ENCODE results near the gene ZBTB22. TPM values are rescaled to one million over a fixed set of nuclear protein-coding genes. Genes with fewer than 3 reads are reported as not detected.

Gene ZBTB22
- total RNA-seq, 1 donor from 2014 or later = 5.7 TPM

DNA sequence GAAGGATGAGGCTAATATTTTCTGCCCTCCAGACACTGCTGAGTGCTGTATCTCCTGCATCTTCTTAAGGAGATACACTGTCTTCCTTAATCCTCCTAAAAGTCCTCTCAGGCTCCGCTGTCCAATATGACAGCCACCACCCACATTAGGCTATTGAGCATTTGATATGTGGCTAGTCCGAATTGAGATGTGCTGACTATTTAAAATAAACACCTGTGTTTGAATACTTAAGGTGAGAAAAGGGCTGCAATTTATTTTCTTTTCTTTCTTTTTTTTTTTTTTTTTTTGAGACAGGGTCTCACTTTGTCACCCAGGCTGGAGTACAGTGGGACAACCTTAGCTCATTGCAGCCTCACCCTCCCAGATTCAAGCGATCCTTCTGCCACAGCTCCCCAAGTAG is 15.7 kb downstream of the ZBTB22 start:
- Mint-ChIP-seq H3K36me3 (peaks cover 9% of the 10 kb centered on the region), H3K27ac (no peak overlapping the region), H3K4me3 (peak overlapping the region; percentile 50), H3K4me1 (peaks cover 25% of the 10 kb centered on the region), H3K27me3 (ENCODE audit: insufficient read depth, low read depth) (peaks cover 5% of the 10 kb centered on the region), H3K9me3 (no peaks in the 10 kb centered on the region)
- Histone ChIP-seq H3K9ac (no peak overlapping the region), H3K36me3 (no peaks in the 10 kb centered on the region), H3K4me3 (no peak overlapping the region), H4K20me1 (ENCODE audit: low read depth) (peaks cover 30% of the 10 kb centered on the region), H3K4me1 (peaks cover 5% of the 10 kb centered on the region), H3K27ac (no peak overlapping the region), H3F3A (ENCODE audit: low read depth) (peaks cover 33% of the 10 kb centered on the region), H3K4me2 (no peak overlapping the region), H2AFZ (replicated peaks) (no peak overlapping the region), H3K9me3 (ENCODE audit: low read depth) (no peaks in the 10 kb centered on the region), H3K79me2 (ENCODE audit: low read depth) (peaks cover 39% of the 10 kb centered on the region), H3K27me3 (no peaks in the 10 kb centered on the region)
- no peak for DNase-seq (ENCODE audit: low spot score)
- TF ChIP-seq EZH2 (IDR thresholded peaks at IDR 0.05) (no peak), EZH2phosphoT487 (IDR thresholded peaks at IDR 0.05) (no peak)
- TF ChIP-seq, protein P1, sequence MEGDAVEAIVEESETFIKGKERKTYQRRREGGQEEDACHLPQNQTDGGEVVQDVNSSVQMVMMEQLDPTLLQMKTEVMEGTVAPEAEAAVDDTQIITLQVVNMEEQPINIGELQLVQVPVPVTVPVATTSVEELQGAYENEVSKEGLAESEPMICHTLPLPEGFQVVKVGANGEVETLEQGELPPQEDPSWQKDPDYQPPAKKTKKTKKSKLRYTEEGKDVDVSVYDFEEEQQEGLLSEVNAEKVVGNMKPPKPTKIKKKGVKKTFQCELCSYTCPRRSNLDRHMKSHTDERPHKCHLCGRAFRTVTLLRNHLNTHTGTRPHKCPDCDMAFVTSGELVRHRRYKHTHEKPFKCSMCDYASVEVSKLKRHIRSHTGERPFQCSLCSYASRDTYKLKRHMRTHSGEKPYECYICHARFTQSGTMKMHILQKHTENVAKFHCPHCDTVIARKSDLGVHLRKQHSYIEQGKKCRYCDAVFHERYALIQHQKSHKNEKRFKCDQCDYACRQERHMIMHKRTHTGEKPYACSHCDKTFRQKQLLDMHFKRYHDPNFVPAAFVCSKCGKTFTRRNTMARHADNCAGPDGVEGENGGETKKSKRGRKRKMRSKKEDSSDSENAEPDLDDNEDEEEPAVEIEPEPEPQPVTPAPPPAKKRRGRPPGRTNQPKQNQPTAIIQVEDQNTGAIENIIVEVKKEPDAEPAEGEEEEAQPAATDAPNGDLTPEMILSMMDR (IDR thresholded peaks at IDR 0.05) = no peak

DNA sequence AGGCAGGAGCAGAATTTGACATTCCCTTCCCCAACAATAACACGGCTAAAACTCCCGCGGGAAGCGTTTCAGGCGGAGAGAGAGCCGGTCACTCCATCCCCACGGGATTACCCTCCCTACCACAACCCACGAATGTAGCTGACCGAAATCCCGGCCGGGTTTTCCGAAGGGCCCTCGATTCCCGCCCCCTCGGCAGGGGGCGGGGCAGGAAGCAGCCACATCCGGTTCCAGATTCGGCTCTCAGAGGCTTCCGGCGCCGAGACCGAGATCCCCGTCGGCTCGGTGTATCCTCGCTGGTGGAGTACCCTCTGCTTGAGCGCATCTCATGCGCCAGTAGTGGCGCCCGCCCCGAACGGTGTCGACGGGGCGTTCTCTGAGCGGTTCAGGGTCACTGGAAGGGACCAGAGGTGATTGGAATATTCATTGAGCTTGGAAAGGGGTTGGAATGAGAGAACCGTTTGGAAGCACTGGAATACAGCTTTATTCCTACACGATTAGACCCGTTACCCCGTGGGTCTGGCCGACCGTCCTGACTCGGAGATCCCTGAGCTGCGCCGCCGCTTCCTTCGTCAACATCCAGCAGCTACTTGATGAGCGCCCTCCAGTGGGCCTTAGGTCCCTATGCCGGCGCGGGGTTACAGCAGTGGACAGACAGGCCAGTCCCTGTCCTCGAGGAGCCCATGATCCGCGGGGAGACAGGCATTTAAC is 18.2 kb downstream of the ZBTB22 start:
- Histone ChIP-seq H3K9ac (peak overlapping the region; percentile 68), H3K4me3 (peak overlapping the region; percentile 90), H2AFZ (replicated peaks) (peak overlapping the region; percentile 84), H3K27me3 (no peaks in the 10 kb centered on the region), H3K79me2 (ENCODE audit: low read depth) (peaks cover 39% of the 10 kb centered on the region), H3K27ac (peak overlapping the region; percentile 95), H4K20me1 (ENCODE audit: low read depth) (peaks cover 29% of the 10 kb centered on the region), H3K4me2 (peak overlapping the region; percentile 86), H3K9me3 (ENCODE audit: low read depth) (no peaks in the 10 kb centered on the region), H3K4me1 (peaks cover 5% of the 10 kb centered on the region), H3K36me3 (no peaks in the 10 kb centered on the region), H3F3A (ENCODE audit: low read depth) (peaks cover 33% of the 10 kb centered on the region)
- Mint-ChIP-seq H3K9me3 (no peaks in the 10 kb centered on the region), H3K4me1 (peaks cover 29% of the 10 kb centered on the region), H3K27ac (peak overlapping the region; percentile 98), H3K36me3 (peaks cover 9% of the 10 kb centered on the region), H3K27me3 (ENCODE audit: insufficient read depth, low read depth) (peaks cover 5% of the 10 kb centered on the region), H3K4me3 (peak overlapping the region; percentile 99)
- TF ChIP-seq EZH2 (IDR thresholded peaks at IDR 0.05) (no peak), EZH2phosphoT487 (IDR thresholded peaks at IDR 0.05) (no peak)
- TF ChIP-seq, protein P1 (IDR thresholded peaks at IDR 0.05) = peak; percentile 84
- DNase-seq (ENCODE audit: low spot score) = peak; percentile 96

DNA sequence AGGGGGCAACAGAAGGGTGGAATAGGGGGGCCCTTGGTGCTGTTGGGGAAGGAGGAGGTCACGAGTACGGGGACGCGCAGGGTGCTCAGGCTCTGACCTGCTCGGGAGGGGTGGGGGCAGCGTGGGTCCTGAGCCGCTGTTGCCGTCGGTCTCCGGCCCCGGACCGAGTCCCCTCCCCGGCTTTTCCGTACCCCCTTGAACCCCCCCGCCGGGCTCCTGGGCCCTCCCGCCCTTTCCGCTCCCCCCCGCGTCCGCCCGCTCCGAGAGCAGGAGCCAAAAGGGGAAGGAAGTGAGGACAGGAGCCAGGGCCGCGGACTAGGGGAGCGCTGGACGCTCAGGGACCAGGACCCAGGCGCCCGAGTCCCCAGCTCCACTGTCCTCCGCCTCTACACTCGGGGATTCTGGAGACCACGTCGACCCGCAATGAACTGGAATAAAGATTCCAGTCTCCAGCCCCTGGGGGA is 18.7 kb downstream of the ZBTB22 start, which contains the start of gene RGL2:
Gene RGL2 (minus strand): TSS at position 170 of the 464 bp plus-strand sequence. CDS start 332 bp downstream, outside the sequence.
- Histone ChIP-seq H3K9ac (peak within 1 kb of the TSS; percentile 68), H3F3A (ENCODE audit: low read depth) (peaks cover 33% of the 10 kb centered on the region), H3K4me2 (peak within 1 kb of the TSS; percentile 86), H3K27me3 (no peaks in the 10 kb centered on the region), H3K27ac (peak within 1 kb of the TSS; percentile 95), H3K4me1 (peaks cover 5% of the 10 kb centered on the region), H3K4me3 (peak within 1 kb of the TSS; percentile 90), H3K9me3 (ENCODE audit: low read depth) (no peaks in the 10 kb centered on the region), H2AFZ (replicated peaks) (peak within 1 kb of the TSS; percentile 84), H3K79me2 (ENCODE audit: low read depth) (peaks cover 39% of the 10 kb centered on the region), H3K36me3 (no peaks in the 10 kb centered on the region), H4K20me1 (ENCODE audit: low read depth) (peaks cover 26% of the 10 kb centered on the region)
- Mint-ChIP-seq H3K36me3 (peaks cover 8% of the 10 kb centered on the region), H3K27ac (peak within 1 kb of the TSS; percentile 99), H3K9me3 (no peaks in the 10 kb centered on the region), H3K4me1 (peaks cover 29% of the 10 kb centered on the region), H3K27me3 (ENCODE audit: insufficient read depth, low read depth) (peaks cover 5% of the 10 kb centered on the region), H3K4me3 (peak within 1 kb of the TSS; percentile 99)
- TF ChIP-seq, protein P1 (IDR thresholded peaks at IDR 0.05) = no peak
- TF ChIP-seq EZH2 (IDR thresholded peaks at IDR 0.05) (no peak), EZH2phosphoT487 (IDR thresholded peaks at IDR 0.05) (no peak)
- peak; percentile 60 for DNase-seq (ENCODE audit: low spot score)

Measured in neural progenitor cell (in vitro differentiated cells).